WI38 (cell line): ENCODE data around the gene SH3RF3.

ENCODE experiments used
- H3K4me3 ChIP-seq: 2 replicates; pipeline ENCODE4 v1.5.1; 2011; ENCODE audit warnings: low read depth, mild to moderate bottlenecking, control low read depth, low read length
- TF ChIP-seq, protein P1 (sequence below): IDR thresholded peaks from 2 replicates; pipeline ENCODE4 v1.5.1; 2012; ENCODE audit warnings: low read depth, mild to moderate bottlenecking, control low read depth, low read length

The SH3RF3 gene

DNA sequence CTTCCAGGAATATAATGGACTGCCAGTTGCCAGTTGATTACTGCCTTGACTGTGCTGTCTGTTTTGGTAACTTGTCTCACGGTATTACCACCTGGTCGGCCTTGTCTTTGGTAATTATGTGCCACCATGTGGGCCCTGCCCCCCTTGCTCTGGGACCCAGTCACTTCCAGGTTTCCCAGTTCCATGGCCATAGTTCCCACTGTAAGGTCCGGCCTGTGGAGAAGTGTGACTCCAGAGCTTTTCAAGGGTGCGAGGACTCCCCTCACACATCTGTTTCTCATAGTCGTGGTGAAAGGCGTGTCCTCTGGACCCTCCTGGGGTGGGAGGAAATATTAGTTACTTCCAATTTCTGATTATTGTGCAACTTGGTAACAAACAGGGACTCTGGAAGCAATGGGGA lies 334.2 kb downstream of the SH3RF3 start:
- TF ChIP-seq, protein P1, sequence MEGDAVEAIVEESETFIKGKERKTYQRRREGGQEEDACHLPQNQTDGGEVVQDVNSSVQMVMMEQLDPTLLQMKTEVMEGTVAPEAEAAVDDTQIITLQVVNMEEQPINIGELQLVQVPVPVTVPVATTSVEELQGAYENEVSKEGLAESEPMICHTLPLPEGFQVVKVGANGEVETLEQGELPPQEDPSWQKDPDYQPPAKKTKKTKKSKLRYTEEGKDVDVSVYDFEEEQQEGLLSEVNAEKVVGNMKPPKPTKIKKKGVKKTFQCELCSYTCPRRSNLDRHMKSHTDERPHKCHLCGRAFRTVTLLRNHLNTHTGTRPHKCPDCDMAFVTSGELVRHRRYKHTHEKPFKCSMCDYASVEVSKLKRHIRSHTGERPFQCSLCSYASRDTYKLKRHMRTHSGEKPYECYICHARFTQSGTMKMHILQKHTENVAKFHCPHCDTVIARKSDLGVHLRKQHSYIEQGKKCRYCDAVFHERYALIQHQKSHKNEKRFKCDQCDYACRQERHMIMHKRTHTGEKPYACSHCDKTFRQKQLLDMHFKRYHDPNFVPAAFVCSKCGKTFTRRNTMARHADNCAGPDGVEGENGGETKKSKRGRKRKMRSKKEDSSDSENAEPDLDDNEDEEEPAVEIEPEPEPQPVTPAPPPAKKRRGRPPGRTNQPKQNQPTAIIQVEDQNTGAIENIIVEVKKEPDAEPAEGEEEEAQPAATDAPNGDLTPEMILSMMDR = no peak
- no peak overlapping the region for H3K4me3 ChIP-seq

DNA sequence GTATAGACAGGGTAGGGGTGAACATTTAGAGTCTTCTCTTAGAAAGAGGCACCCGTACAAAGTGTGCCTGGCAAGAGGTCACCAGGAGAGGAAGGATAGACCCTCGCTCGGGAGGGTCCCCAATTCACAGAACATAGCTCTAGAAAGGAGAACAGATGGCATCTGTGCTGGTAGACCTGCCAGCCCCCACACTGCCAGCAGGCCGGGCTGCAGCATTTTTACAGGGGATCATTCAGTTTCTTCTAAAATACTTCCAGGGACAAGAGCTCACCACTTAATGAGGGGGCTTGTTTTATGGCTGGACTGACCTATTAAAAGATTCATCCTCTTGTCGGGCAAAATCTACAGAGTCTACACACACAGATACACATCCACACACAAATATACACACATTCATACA lies 334.9 kb downstream of the SH3RF3 start:
- TF ChIP-seq, protein P1 = no peak

DNA sequence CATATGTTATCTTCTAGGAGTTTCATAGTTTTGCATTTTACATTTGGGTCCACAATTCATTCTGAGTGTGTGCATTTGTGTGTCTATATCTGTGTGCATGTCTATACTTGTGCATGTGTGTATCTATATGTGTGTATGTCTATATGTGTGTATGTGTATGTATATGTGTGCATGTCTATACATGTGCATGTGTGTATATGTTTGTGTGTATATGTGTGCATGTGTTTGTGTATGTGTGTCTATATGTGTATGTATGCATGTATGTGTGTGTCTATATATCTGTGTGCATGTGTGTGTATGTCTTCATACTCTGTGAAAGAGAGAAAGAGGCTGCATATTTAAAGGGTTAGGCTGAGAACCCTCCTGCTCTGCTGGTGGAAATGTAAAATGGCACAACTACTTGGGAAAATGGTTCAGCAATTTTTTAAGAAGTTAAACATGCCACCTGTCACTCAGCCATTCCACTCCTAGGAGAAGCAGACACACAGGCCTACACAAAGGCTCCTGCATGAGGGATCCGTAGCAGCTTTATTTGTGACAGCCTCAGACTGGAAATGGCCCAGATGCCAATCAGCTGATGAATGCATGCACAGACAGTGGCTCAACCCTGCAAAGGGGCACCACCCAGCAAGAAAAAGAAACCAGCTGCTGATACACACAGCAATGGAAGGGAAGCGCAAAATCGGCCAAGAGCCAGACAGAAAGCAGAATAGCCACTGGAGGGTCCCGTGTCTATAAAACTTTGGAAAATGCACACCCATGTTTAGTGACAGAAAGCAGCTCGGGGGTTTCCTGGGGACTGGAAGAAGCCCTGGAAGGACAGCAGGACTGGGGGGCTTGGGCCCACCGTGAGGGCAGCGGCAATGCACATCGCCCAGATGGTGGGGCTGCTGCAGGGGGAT lies 337.9 kb downstream of the SH3RF3 start:
- H3K4me3 ChIP-seq = no peak overlapping the region

More for the DNA sequence above, 334.9 kb downstream of the SH3RF3 start:
- no peak overlapping the region for H3K4me3 ChIP-seq

DNA sequence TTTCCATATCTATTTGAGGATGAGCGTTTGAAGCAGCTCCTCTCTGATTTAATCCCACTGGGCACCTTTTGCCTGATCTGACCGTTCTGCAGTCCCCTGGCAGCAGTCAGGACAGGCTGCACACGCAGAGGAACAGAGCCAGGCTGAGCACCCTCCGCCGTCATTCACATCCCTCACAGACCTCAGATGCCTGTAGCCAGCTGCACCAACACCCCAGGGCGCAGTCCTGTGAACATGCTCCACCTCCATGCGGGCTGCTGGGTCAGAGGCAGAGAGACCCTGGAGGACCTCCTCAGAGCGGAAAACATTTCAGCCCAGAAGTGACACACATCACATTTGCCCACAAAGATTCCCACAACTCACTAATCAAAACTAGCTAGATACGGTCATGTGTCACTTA lies 338.7 kb downstream of the SH3RF3 start:
- no peak overlapping the region for H3K4me3 ChIP-seq
- TF ChIP-seq, protein P1 = no peak

More for the DNA sequence above, 337.9 kb downstream of the SH3RF3 start:
- TF ChIP-seq, protein P1 = no peak

DNA sequence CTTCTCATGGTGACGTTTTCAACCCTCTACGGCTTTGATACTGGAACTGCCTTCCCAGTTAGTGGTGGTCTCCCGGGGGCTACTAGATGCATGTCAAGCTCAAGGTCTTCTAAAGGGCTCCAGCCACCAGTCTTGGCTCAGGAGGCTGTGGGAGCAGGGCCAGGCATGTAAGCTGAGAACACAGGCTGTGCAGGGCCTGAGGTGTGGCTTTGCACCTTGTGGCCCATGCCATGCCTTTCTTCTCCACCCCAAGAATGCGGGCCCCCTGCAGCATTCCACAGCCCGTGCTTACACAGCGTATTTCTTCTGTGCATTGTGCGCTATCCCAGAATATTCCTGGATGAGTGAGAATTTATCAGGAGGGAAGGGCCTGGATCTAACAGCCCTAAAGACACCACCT lies 339.9 kb downstream of the SH3RF3 start:
- TF ChIP-seq, protein P1 = no peak

DNA sequence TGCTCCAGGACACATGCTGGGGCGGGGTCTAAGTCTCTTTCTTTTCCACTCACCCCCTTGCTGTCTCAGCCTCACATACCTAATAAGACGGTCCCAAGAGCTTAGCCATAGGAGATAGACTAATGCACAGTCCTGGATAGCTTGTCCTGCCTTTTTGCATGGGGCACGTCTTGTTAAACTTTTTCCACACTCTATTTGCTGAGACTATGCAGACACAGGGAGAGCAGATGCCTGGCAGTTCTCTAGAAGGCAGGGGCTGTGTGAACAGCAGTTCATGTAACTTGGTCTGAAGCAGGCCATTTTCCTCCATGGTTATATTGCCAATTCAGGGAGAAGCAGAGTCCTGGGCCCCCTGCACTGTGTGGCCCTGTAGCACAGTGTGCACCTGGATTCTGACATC lies 342.7 kb downstream of the SH3RF3 start:
- no peak overlapping the region for H3K4me3 ChIP-seq
- TF ChIP-seq, protein P1 = no peak

More for the DNA sequence above, 339.9 kb downstream of the SH3RF3 start:
- no peak overlapping the region for H3K4me3 ChIP-seq

DNA sequence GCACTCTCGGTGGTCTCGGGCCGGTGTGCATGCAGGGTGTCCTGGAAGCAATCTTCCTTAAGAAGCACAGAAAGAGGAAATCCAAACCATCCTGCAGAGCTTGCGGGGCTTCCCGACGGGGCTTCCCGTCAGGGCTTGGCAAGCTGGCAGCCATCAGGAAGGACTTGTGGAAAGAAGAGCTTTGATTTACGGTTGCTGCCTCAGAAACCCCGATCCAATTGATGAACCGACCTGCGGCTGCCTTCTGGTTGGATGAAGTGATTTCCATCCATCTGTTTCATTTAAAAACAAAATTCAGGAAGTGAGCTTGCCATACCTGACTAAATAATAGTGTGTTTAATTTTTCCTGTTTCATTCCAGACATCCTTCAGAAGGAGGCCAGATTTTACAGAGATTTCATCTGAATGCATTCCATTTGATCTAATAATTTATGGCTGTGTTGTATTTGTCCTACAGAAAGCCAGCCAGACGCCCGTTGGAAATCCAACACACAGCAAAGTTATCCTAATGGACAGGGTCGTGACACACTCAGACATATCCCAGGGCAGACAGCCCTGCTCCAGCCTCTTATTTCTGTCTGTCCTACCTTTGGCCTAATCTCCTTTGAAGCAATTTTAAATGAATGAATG lies 343.4 kb downstream of the SH3RF3 start:
- H3K4me3 ChIP-seq = no peak overlapping the region
- TF ChIP-seq, protein P1 = no peak
